Activated CD8-positive, alpha-beta memory T cell treated with anti-CD3 and anti-CD28 coated beads, Interleukin-2, amount 10 ng/mL, durations not matched to agents 7 days and 5 days (primary cell): ENCODE data around the gene NUP214. TPM values are rescaled to one million over a fixed set of nuclear protein-coding genes. Genes with fewer than 3 reads are reported as not detected.
"Not testable (repeated sequence)": the region's sequence is repeated elsewhere in the genome, so short reads cannot be mapped to it uniquely, and the experiment has no call there.

ENCODE experiments used
- ATAC-seq: fragments of 150-1000 bp; cut with Tn5 transposase; one replicate; pipeline ENCODE4 v1.10.0; 2021; ENCODE audit warnings: moderate library complexity
- CTCF ChIA-PET: fragments of 350-600 bp; sonication (Branson Sonifier 250); formaldehyde crosslinking; loops from one replicate; lab custom pipeline; 2021; ENCODE audit warnings: antibody characterized with exemption; lab: Charles Lee
- DNase-seq: peaks from one replicate; pipeline ENCODE4 v3.0.0-alpha.2; 2020
- H3K27ac Mint-ChIP-seq: one replicate; pipeline ENCODE4 v1.8.0; 2021; ENCODE audit warnings: mild to moderate bottlenecking, mixed read lengths
- H3K27me3 Mint-ChIP-seq: one replicate; pipeline ENCODE4 v1.8.0; 2021; ENCODE audit warnings: mixed read lengths
- H3K36me3 Mint-ChIP-seq: one replicate; pipeline ENCODE4 v1.8.0; 2021; ENCODE audit warnings: mild to moderate bottlenecking, mixed read lengths
- H3K4me1 Mint-ChIP-seq: one replicate; pipeline ENCODE4 v1.8.0; 2021; ENCODE audit warnings: mixed read lengths
- H3K4me3 Mint-ChIP-seq: one replicate; pipeline ENCODE4 v1.8.0; 2021; ENCODE audit warnings: mild to moderate bottlenecking, moderate library complexity, mixed read lengths
- H3K9me3 Mint-ChIP-seq: one replicate; pipeline ENCODE4 v1.8.0; 2022; ENCODE audit warnings: low read depth, mixed read lengths
- total RNA-seq, 2 experiments: library from RNA; stranded (reverse); gene quantifications; one replicate each; pipeline ENCODE4 v1.2.3, GENCODE V29; 2021

The NUP214 gene
- total RNA-seq, 2 experiments from 2014 or later: 58.3 to 79.9 TPM

GRCh38 chr9:131259432-131259898, 134.1 kb downstream of the NUP214 start:
- CTCF ChIA-PET: interaction anchor here (9.6 kb wide), 1 partner anchor 12 kb away, joined by 177 read pairs; the partner anchor contains the start of gene FAM78A
- Mint-ChIP-seq H3K4me3 (no peak overlapping the region), H3K9me3 (no peaks in the 10 kb centered on the region), H3K27me3 (no peaks in the 10 kb centered on the region), H3K36me3 (peaks cover 32% of the 10 kb centered on the region), H3K27ac (no peak overlapping the region), H3K4me1 (peaks cover 57% of the 10 kb centered on the region)
- DNase-seq (no peak), ATAC-seq (no peak)

GRCh38 chr9:131259916-131260597, 134.7 kb downstream of the NUP214 start:
- H3K27ac Mint-ChIP-seq: peak overlapping the region; percentile 34

GRCh38 chr9:131260751-131261452, 135.5 kb downstream of the NUP214 start:
- ATAC-seq: no peak
- H3K4me1 Mint-ChIP-seq: peaks cover 58% of the 10 kb centered on the region

More at GRCh38 chr9:131259916-131260597, 134.7 kb downstream of the NUP214 start:
- Mint-ChIP-seq H3K4me1 (peaks cover 58% of the 10 kb centered on the region), H3K9me3 (no peaks in the 10 kb centered on the region), H3K27me3 (no peaks in the 10 kb centered on the region), H3K4me3 (no peak overlapping the region), H3K36me3 (peaks cover 37% of the 10 kb centered on the region)
- DNase-seq (no peak), ATAC-seq (no peak)
- CTCF ChIA-PET: interaction anchor here (9.6 kb wide), 1 partner anchor 11 kb away, joined by 177 read pairs; the partner anchor contains the start of gene FAM78A

GRCh38 chr9:131262327-131263032, 137.1 kb downstream of the NUP214 start:
- no peaks in the 10 kb centered on the region for H3K27me3 Mint-ChIP-seq
- DNase-seq: no peak
- H3K27ac Mint-ChIP-seq: peak overlapping the region; percentile 6
- ATAC-seq: no peak
- no peaks in the 10 kb centered on the region for H3K9me3 Mint-ChIP-seq
- H3K36me3 Mint-ChIP-seq: peaks cover 41% of the 10 kb centered on the region
- no peak overlapping the region for H3K4me3 Mint-ChIP-seq
- CTCF ChIA-PET: no interaction called here
- peaks cover 58% of the 10 kb centered on the region for H3K4me1 Mint-ChIP-seq

More at GRCh38 chr9:131260751-131261452, 135.5 kb downstream of the NUP214 start:
- no peak overlapping the region for H3K27ac Mint-ChIP-seq
- no peak for DNase-seq
- no peak overlapping the region for H3K4me3 Mint-ChIP-seq
- peaks cover 38% of the 10 kb centered on the region for H3K36me3 Mint-ChIP-seq
- CTCF ChIA-PET: interaction anchor here (9.6 kb wide), 1 partner anchor 10 kb away, joined by 177 read pairs; the partner anchor contains the start of gene FAM78A
- H3K9me3 Mint-ChIP-seq: no peaks in the 10 kb centered on the region
- H3K27me3 Mint-ChIP-seq: no peaks in the 10 kb centered on the region

- H3K4me3 Mint-ChIP-seq, H3K9me3 Mint-ChIP-seq, H3K27me3 Mint-ChIP-seq, ATAC-seq, H3K27ac Mint-ChIP-seq, DNase-seq: not testable (repeated sequence)
- Mint-ChIP-seq H3K36me3 (peaks cover 39% of the 10 kb centered on the region), H3K4me1 (peaks cover 54% of the 10 kb centered on the region)
- CTCF ChIA-PET: interaction anchor here (0.7 to 2.0 kb wide), 2 partner anchors 11 to 109 kb away, joined by 3 to 7 read pairs; no protein-coding TSS in a partner anchor
Observed at GRCh38 chr9:131263033-131263343, 137.6 kb downstream of the NUP214 start.

- CTCF ChIA-PET: interaction anchor here (0.7 to 2.0 kb wide), 5 partner anchors 7 to 108 kb away, joined by 3 to 7 read pairs (median 3); no protein-coding TSS in a partner anchor
- no peak overlapping the region for H3K4me3 Mint-ChIP-seq
- no peaks in the 10 kb centered on the region for H3K9me3 Mint-ChIP-seq
- H3K27ac Mint-ChIP-seq: peak overlapping the region; percentile 72
- peaks cover 38% of the 10 kb centered on the region for H3K36me3 Mint-ChIP-seq
- DNase-seq (no peak), ATAC-seq (no peak)
- H3K27me3 Mint-ChIP-seq: no peaks in the 10 kb centered on the region
- H3K4me1 Mint-ChIP-seq: peaks cover 56% of the 10 kb centered on the region
Observed at GRCh38 chr9:131263701-131264100, 138.3 kb downstream of the NUP214 start.

GRCh38 chr9:131264231-131264630, 138.8 kb downstream of the NUP214 start:
- CTCF ChIA-PET: interaction anchor here (0.9 to 2.0 kb wide), 4 partner anchors 8 to 14 kb away, joined by 3 to 7 read pairs (median 4); no protein-coding TSS in a partner anchor
- DNase-seq (no peak), ATAC-seq (no peak)
- H3K27ac Mint-ChIP-seq: peak overlapping the region; percentile 72
- H3K4me1 Mint-ChIP-seq: peaks cover 59% of the 10 kb centered on the region
- peaks cover 41% of the 10 kb centered on the region for H3K36me3 Mint-ChIP-seq
- H3K27me3 Mint-ChIP-seq: no peaks in the 10 kb centered on the region
- H3K4me3 Mint-ChIP-seq: no peak overlapping the region
- H3K9me3 Mint-ChIP-seq: no peaks in the 10 kb centered on the region

- peaks cover 73% of the 10 kb centered on the region for H3K4me1 Mint-ChIP-seq
- CTCF ChIA-PET: interaction anchor here (1.0 to 11.9 kb wide), 4 partner anchors 9 to 70 kb away, joined by 3 to 177 read pairs (median 8); partner anchors contain the start of gene FAM78A
- peaks cover 39% of the 10 kb centered on the region for H3K36me3 Mint-ChIP-seq
- peak overlapping the region; percentile 61 for H3K4me3 Mint-ChIP-seq
- DNase-seq: peak; percentile 64
- no peaks in the 10 kb centered on the region for H3K27me3 Mint-ChIP-seq
- H3K9me3 Mint-ChIP-seq: no peaks in the 10 kb centered on the region
- H3K27ac Mint-ChIP-seq: peak overlapping the region; percentile 92
- peak; percentile 5 for ATAC-seq
Observed at GRCh38 chr9:131266266-131267229, 141.2 kb downstream of the NUP214 start.

- CTCF ChIA-PET: interaction anchor here (0.8 to 11.9 kb wide), 4 partner anchors 15 to 470 kb away, joined by 3 to 177 read pairs (median 10); partner anchors contain the start of gene RAPGEF1
- Mint-ChIP-seq H3K36me3 (peaks cover 52% of the 10 kb centered on the region), H3K4me3 (peak overlapping the region; percentile 99), H3K9me3 (no peaks in the 10 kb centered on the region), H3K4me1 (peaks cover 57% of the 10 kb centered on the region), H3K27me3 (no peaks in the 10 kb centered on the region), H3K27ac (peak overlapping the region; percentile 92)
- DNase-seq (peak; percentile 75), ATAC-seq (peak; percentile 20)
Observed at GRCh38 chr9:131270171-131271015, 145.0 kb downstream of the NUP214 start.

GRCh38 chr9:131271016-131271273, 145.6 kb downstream of the NUP214 start:
- Mint-ChIP-seq H3K4me1 (peaks cover 52% of the 10 kb centered on the region), H3K36me3 (peaks cover 57% of the 10 kb centered on the region), H3K4me3 (peak overlapping the region; percentile 99), H3K27ac (peak overlapping the region; percentile 92)
- DNase-seq, H3K27me3 Mint-ChIP-seq, ATAC-seq, H3K9me3 Mint-ChIP-seq: not testable (repeated sequence)
- CTCF ChIA-PET: interaction anchor here (0.8 to 11.9 kb wide), 5 partner anchors 15 to 469 kb away, joined by 3 to 177 read pairs (median 5); partner anchors contain the start of gene RAPGEF1

GRCh38 chr9:131271506-131271931, 146.1 kb downstream of the NUP214 start:
- H3K4me3 Mint-ChIP-seq: peak overlapping the region; percentile 99
- H3K4me1 Mint-ChIP-seq: peaks cover 46% of the 10 kb centered on the region
- no peak for DNase-seq
- H3K9me3 Mint-ChIP-seq: no peaks in the 10 kb centered on the region
- peaks cover 56% of the 10 kb centered on the region for H3K36me3 Mint-ChIP-seq
- CTCF ChIA-PET: interaction anchor here (0.8 to 11.9 kb wide), 6 partner anchors 16 to 469 kb away, joined by 3 to 177 read pairs (median 4); partner anchors contain the start of gene RAPGEF1
- H3K27ac Mint-ChIP-seq: peak overlapping the region; percentile 92
- ATAC-seq: no peak
- H3K27me3 Mint-ChIP-seq: no peaks in the 10 kb centered on the region
